Hepatic stellate cell (primary cell): ENCODE data around the gene PYGM.

ENCODE experiments used
- DNase-seq: peaks from one replicate; pipeline ENCODE4 v3.0.0; 2011; ENCODE audit warnings: low spot score

The PYGM gene

GRCh38 chr11:64791781-64792291 is 32.1 kb upstream of the PYGM start:
- no peak for DNase-seq

GRCh38 chr11:64790205-64791095 is 30.7 kb upstream of the PYGM start:
- no peak for DNase-seq

- DNase-seq, result no peak
These were observed 29.8 kb upstream of the PYGM start for GRCh38 chr11:64789331-64790204.

GRCh38 chr11:64788321-64789215 is 28.8 kb upstream of the PYGM start:
- no peak for DNase-seq

GRCh38 chr11:64787526-64788320 is 27.9 kb upstream of the PYGM start:
- DNase-seq, result peak; percentile 80

GRCh38 chr11:64786308-64786707 is 26.5 kb upstream of the PYGM start:
- DNase-seq, result no peak

- DNase-seq, result no peak
These were observed 25.2 kb upstream of the PYGM start for GRCh38 chr11:64784813-64785581.

GRCh38 chr11:64778473-64779298 is 18.9 kb upstream of the PYGM start, which contains the start of gene SF1:
Gene SF1, minus strand, starts transcription at chr11:64778542. Its CDS starts 150 bp downstream, at chr11:64778392.
- DNase-seq, result peak; percentile 98

GRCh38 chr11:64778223-64778472 is 18.4 kb upstream of the PYGM start:
- no peak for DNase-seq

- DNase-seq, result peak; percentile 97
These were observed 17.9 kb upstream of the PYGM start for GRCh38 chr11:64777449-64778222.

GRCh38 chr11:64776875-64777274 is 17.1 kb upstream of the PYGM start:
- DNase-seq, result no peak

GRCh38 chr11:64776425-64776824 is 16.7 kb upstream of the PYGM start:
- no peak for DNase-seq

GRCh38 chr11:64774144-64774543 is 14.4 kb upstream of the PYGM start:
- no peak for DNase-seq

GRCh38 chr11:64772303-64773018 is 12.7 kb upstream of the PYGM start:
- DNase-seq, result no peak

- DNase-seq, result no peak
These were observed 12.1 kb upstream of the PYGM start for GRCh38 chr11:64771861-64772260.

GRCh38 chr11:64770120-64770519 is 10.3 kb upstream of the PYGM start:
- no peak for DNase-seq

- DNase-seq, result no peak
These were observed 9.5 kb upstream of the PYGM start for GRCh38 chr11:64769283-64769682.

GRCh38 chr11:64768300-64768694 is 8.5 kb upstream of the PYGM start:
- DNase-seq, result no peak
